Measurements from ENCODE around the gene UBAC1. TPM values are rescaled to one million over a fixed set of nuclear protein-coding genes. Genes with fewer than 3 reads are reported as not detected.

Gene UBAC1
- total RNA-seq, 2 experiments from 2014 or later: 16.4 to 19.6 TPM

DNA sequence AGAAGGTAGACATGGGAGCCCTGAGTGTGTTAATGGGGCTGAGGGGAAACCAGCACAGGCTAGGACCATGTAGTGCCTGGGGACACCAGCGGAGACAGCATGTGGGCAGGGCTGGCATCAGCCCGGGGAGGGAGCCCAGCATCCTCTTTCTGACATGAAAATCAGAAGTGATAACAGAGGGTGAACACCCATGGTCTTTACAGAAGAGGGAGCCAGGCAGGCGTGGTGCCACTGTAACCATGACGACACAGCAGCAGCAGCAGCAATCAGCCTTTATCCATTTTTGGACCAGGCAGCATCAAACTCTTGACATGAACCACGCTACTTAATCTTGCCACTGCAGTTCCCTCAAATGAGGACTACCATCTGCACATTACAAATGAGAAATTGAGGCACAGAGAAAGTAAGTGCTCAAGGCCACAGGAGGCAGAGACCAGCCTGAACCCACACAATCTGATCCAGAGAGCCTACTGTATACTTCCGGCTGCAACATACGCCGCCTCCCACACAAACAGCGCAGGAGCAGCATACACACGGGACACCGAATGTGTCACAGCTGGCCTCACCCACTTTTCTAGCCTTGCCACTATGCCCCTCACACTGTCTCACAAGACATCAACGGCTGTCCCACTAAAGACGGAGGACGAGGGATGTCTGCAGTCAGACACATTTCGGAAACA lies 77.6 kb downstream of the UBAC1 start:
- intact Hi-C loops (cut with DNase I, micrococcal nuclease): no loop called here
- no peaks in the 10 kb centered on the region for H3K27me3 Mint-ChIP-seq
- no peak overlapping the region for H3K4me3 Mint-ChIP-seq
- H3K27ac Mint-ChIP-seq: peak overlapping the region; percentile 57
- H3K4me1 Mint-ChIP-seq (ENCODE audit: low read depth): peaks cover 63% of the 10 kb centered on the region
- CTCF ChIA-PET: no interaction called here
- no peak for ATAC-seq (ENCODE audit: poor library complexity)
- peaks cover 5% of the 10 kb centered on the region for H3K36me3 Mint-ChIP-seq (ENCODE audit: low read depth)
- H3K4me3 ChIP-seq (ENCODE audit: low read length): no peak overlapping the region
- H3K27ac ChIP-seq (ENCODE audit: low read depth in 1 of 2, low read length in 2 of 2): no peak overlapping the region
- TF ChIP-seq, protein P1, sequence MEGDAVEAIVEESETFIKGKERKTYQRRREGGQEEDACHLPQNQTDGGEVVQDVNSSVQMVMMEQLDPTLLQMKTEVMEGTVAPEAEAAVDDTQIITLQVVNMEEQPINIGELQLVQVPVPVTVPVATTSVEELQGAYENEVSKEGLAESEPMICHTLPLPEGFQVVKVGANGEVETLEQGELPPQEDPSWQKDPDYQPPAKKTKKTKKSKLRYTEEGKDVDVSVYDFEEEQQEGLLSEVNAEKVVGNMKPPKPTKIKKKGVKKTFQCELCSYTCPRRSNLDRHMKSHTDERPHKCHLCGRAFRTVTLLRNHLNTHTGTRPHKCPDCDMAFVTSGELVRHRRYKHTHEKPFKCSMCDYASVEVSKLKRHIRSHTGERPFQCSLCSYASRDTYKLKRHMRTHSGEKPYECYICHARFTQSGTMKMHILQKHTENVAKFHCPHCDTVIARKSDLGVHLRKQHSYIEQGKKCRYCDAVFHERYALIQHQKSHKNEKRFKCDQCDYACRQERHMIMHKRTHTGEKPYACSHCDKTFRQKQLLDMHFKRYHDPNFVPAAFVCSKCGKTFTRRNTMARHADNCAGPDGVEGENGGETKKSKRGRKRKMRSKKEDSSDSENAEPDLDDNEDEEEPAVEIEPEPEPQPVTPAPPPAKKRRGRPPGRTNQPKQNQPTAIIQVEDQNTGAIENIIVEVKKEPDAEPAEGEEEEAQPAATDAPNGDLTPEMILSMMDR (IDR thresholded peaks at IDR 0.05): no peak
- H3K27me3 ChIP-seq (ENCODE audit: control insufficient read depth in 1 of 2, insufficient read depth in 2 of 2, low read length in 2 of 2): no peaks in the 10 kb centered on the region
- H3K36me3 ChIP-seq (ENCODE audit: insufficient read depth, low read length): no peaks in the 10 kb centered on the region
- POLR2A ChIA-PET: no interaction called here
- peak in 3 of 14 experiments; percentile 13 to 52 (median 40) for DNase-seq
- H3K9me3 Mint-ChIP-seq: no peaks in the 10 kb centered on the region
- peaks cover 42% of the 10 kb centered on the region for H3K4me1 ChIP-seq (ENCODE audit: insufficient read depth, low read length)
- no peaks in the 10 kb centered on the region for H3K9me3 ChIP-seq (ENCODE audit: control insufficient read depth in 1 of 2, insufficient read depth in 1 of 2, low read length in 2 of 2)

Other genes with a start within 250 kb of the UBAC1 start
- gene CAMSAP1, start 53.8 kb downstream of the UBAC1 start, total RNA-seq: 10 to 100 TPM; 16.8 to 18.2 TPM
- 1 to 10 TPM; 2.1 to 2.7 TPM for gene NACC2, start 133.9 kb upstream of the UBAC1 start, total RNA-seq
- gene TMEM250, start 157.5 kb upstream of the UBAC1 start, total RNA-seq: 1 to 10 TPM; 6.5 to 7.9 TPM
- under 1 TPM; 0.11 to 0.16 TPM for gene LHX3, start 243.8 kb upstream of the UBAC1 start, total RNA-seq